COR-L47 (cell line): ENCODE data around the gene TMEM33.

Experiments used
- DNase-seq: peaks from one replicate; lab custom pipeline; 2025; lab: John Stamatoyannopoulos, UW

Gene TMEM33

DNA sequence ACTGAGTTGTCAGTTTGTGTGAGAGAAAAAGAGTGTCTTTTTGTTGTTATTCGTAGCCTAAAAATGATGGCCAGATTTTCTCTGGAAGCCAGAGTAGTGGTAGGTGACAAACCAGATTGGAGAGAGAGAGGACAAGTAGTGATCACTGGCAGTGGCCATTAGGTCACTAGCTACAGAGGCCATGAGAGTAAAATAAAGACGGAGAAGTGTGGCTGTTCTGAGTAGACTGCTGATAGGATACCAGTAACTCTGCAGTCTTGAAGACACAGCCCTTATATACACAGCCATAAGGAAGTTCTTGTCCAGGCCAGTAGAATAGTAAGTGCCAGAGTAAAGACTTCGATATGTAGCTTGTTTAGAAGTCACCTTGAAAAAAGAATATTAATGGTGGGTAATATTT lies 62.8 kb downstream of the TMEM33 start:
- no peak for DNase-seq

DNA sequence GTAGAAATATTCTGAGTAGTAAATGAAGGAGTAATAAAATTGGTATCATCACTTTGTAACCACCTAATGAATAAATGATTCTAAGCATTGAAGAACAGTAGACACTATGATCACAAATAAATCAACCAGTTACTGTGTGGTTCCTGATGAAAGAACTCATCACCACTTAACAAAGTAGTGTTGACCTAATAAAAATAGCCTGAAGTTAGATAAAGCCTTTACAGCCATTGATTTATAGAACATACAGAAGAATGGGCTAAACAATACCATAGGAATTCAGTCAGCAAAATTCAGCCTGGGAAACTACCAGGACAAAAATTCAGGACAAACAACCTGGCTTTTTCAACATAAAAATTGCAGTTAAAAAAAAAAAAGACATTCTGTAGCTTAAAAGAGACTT lies 64.1 kb downstream of the TMEM33 start:
- DNase-seq = no peak

GRCh38 chr4:42008011-42008786 lies 73.0 kb downstream of the TMEM33 start:
- DNase-seq = no peak
